CD4-positive, alpha-beta T cell treated with Interleukin-21 for 1 hour (primary cell): ENCODE results near the gene METTL21A.
A peak's percentile ranks its signal among the peaks of the same experiment; 100 is the strongest.
"Not testable (repeated sequence)": the region's sequence is repeated elsewhere in the genome, so short reads cannot be mapped to it uniquely, and the experiment has no call there.

Source experiments
- DNase-seq: peaks from one replicate; pipeline ENCODE4 v3.0.0-alpha.2; 2020

METTL21A gene

GRCh38 chr2:207625014-207625907, at the start of gene METTL21A:
Gene METTL21A (minus strand): TSS chr2:207625394. CDS start chr2:207624375, 1,019 bp downstream.
- DNase-seq: peak; percentile 97

GRCh38 chr2:207674826-207675225, 49.6 kb upstream of the METTL21A start:
- no peak for DNase-seq

GRCh38 chr2:207674266-207674774, 49.1 kb upstream of the METTL21A start:
- DNase-seq: no peak

- DNase-seq: no peak
Measured at GRCh38 chr2:207673431-207673830, 48.2 kb upstream of the METTL21A start.

GRCh38 chr2:207670887-207671286, 45.7 kb upstream of the METTL21A start:
- DNase-seq: no peak

GRCh38 chr2:207663870-207664545, 38.8 kb upstream of the METTL21A start:
- DNase-seq: no peak

GRCh38 chr2:207662203-207662602, 37.0 kb upstream of the METTL21A start:
- peak; percentile 22 for DNase-seq

GRCh38 chr2:207660994-207661393, 35.8 kb upstream of the METTL21A start:
- DNase-seq: no peak

- DNase-seq: no peak
Measured at GRCh38 chr2:207658156-207658555, 33.0 kb upstream of the METTL21A start.

GRCh38 chr2:207655000-207655399, 29.8 kb upstream of the METTL21A start:
- DNase-seq: no peak

- DNase-seq: not testable (repeated sequence)
Measured at GRCh38 chr2:207646582-207646981, 21.4 kb upstream of the METTL21A start.

- DNase-seq: no peak
Measured at GRCh38 chr2:207643892-207644291, 18.7 kb upstream of the METTL21A start.

- DNase-seq: no peak
Measured at GRCh38 chr2:207640661-207641060, 15.5 kb upstream of the METTL21A start.

- no peak for DNase-seq
Measured at GRCh38 chr2:207640160-207640559, 15.0 kb upstream of the METTL21A start.

GRCh38 chr2:207639288-207639687, 14.1 kb upstream of the METTL21A start:
- not testable (repeated sequence) for DNase-seq

GRCh38 chr2:207635468-207636200, 10.4 kb upstream of the METTL21A start:
- no peak for DNase-seq

- no peak for DNase-seq
Measured at GRCh38 chr2:207633686-207634085, 8.5 kb upstream of the METTL21A start.

GRCh38 chr2:207632575-207633493, 7.6 kb upstream of the METTL21A start:
- no peak for DNase-seq

- DNase-seq: no peak
Measured at GRCh38 chr2:207630491-207630890, 5.3 kb upstream of the METTL21A start.

GRCh38 chr2:207629553-207629952, 4.4 kb upstream of the METTL21A start:
- DNase-seq: no peak

- peak; percentile 66 for DNase-seq
Measured at GRCh38 chr2:207624185-207625013, 795 bp downstream of the METTL21A start.
